Cardiac fibroblast (primary cell): ENCODE measurements around the gene FKBP2.
A peak's percentile ranks its signal among the peaks of the same experiment; 100 is the strongest.

Experiments used
- DNase-seq, 2 donors: peaks; one replicate each; pipeline versions ENCODE4 v3.0.0 to v3.0.0-alpha.2; 2010; ENCODE audit warnings: low read depth in 2 of 2
- H3K4me3 ChIP-seq, 2 donors: replicated peaks in 1 of 2; 1 replicate in 1 of 2; 2 replicates in 1 of 2; pipeline ENCODE4 v1.5.1; 2011; ENCODE audit warnings: low read depth in 2 of 2, low read length in 2 of 2, mild to moderate bottlenecking in 2 of 2, moderate library complexity in 1 of 2
- CTCF ChIP-seq: IDR thresholded peaks from one replicate; pipeline ENCODE4 v1.5.1; 2011; ENCODE audit warnings: low read depth, mild to moderate bottlenecking, low read length, inconsistent platforms

Gene FKBP2

GRCh38 chr11:64230171-64230984 lies 10.5 kb upstream of the FKBP2 start, which contains the start of gene DNAJC4:
TSS of gene DNAJC4 (plus strand) at chr11:64230548. CDS start at chr11:64230855, 307 bp downstream.
- no peak for TF ChIP-seq CTCF
- DNase-seq = peak; percentile 83 to 90

GRCh38 chr11:64230985-64231365 lies 9.9 kb upstream of the FKBP2 start:
- no peak for TF ChIP-seq CTCF
- H3K4me3 ChIP-seq = peak overlapping the region; percentile 73
- no peak for DNase-seq

More at GRCh38 chr11:64230171-64230984, 10.5 kb upstream of the FKBP2 start, which contains the start of gene DNAJC4:
- peak within 1 kb of the TSS; percentile 73 for H3K4me3 ChIP-seq

- DNase-seq = no peak
- H3K4me3 ChIP-seq = no peak overlapping the region
- TF ChIP-seq CTCF = no peak
These were observed 9.3 kb upstream of the FKBP2 start for GRCh38 chr11:64231546-64231945.

- H3K4me3 ChIP-seq = no peak overlapping the region
- no peak for TF ChIP-seq CTCF
- no peak for DNase-seq
These were observed 8.5 kb upstream of the FKBP2 start for GRCh38 chr11:64232182-64232966.

GRCh38 chr11:64232967-64233315 lies 8.0 kb upstream of the FKBP2 start:
- no peak for DNase-seq
- no peak for TF ChIP-seq CTCF
- H3K4me3 ChIP-seq = no peak overlapping the region

GRCh38 chr11:64233913-64234586 lies 6.8 kb upstream of the FKBP2 start, which contains the start of gene VEGFB:
TSS of gene VEGFB (plus strand) at chr11:64234584. CDS start at chr11:64234834, 250 bp downstream.
- peak within 1 kb of the TSS; percentile 65 to 81 for H3K4me3 ChIP-seq
- no peak for TF ChIP-seq CTCF
- DNase-seq = peak in 1 of 2 donors; percentile 70
